Measurements from ENCODE around the gene IMMP2L. TPM values are rescaled to one million over a fixed set of nuclear protein-coding genes. Genes with fewer than 3 reads are reported as not detected.

The IMMP2L gene
- total RNA-seq, 2 donors from 2014 or later, result 10.5 to 17.4 TPM

GRCh38 chr7:111343017-111343416 lies 219.3 kb downstream of the IMMP2L start:
- ATAC-seq (no peak), DNase-seq (no peak)
- H3K27ac ChIP-seq, result no peak overlapping the region
- H3K4me1 ChIP-seq, result no peaks in the 10 kb centered on the region
- TF ChIP-seq POLR2A (IDR thresholded peaks at IDR 0.05) (no peak), CTCF (IDR thresholded peaks at IDR 0.05) (no peak)
- H3K36me3 ChIP-seq (replicated peaks in 1 of 2; ENCODE audit: insufficient read depth in 1 of 2, low read depth in 2 of 2), result no peaks in the 10 kb centered on the region
- intact Hi-C loops (cut with DNase I), result no loop called here
- no peaks in the 10 kb centered on the region for H3K9me3 ChIP-seq
- H3K4me3 ChIP-seq, result no peak overlapping the region
- no peaks in the 10 kb centered on the region for H3K27me3 ChIP-seq

- no peak overlapping the region for H3K4me3 ChIP-seq
- intact Hi-C loops (cut with DNase I), result no loop called here
- H3K27me3 ChIP-seq, result no peaks in the 10 kb centered on the region
- WGBS, 2 donors, result 38 to 57% methylated on average over 1 of the region's 1 CpG
- TF ChIP-seq CTCF (IDR thresholded peaks at IDR 0.05) (no peak), POLR2A (IDR thresholded peaks at IDR 0.05) (no peak)
- H3K27ac ChIP-seq, result no peak overlapping the region
- no peaks in the 10 kb centered on the region for H3K4me1 ChIP-seq
- H3K36me3 ChIP-seq (replicated peaks in 1 of 2; ENCODE audit: insufficient read depth in 1 of 2, low read depth in 2 of 2), result no peaks in the 10 kb centered on the region
- H3K9me3 ChIP-seq, result no peaks in the 10 kb centered on the region
- DNase-seq (no peak), ATAC-seq (no peak)
Measured at GRCh38 chr7:111339006-111339405, 223.3 kb downstream of the IMMP2L start.

GRCh38 chr7:111333010-111333409 lies 229.3 kb downstream of the IMMP2L start:
- TF ChIP-seq POLR2A (IDR thresholded peaks at IDR 0.05), result no peak
- TF ChIP-seq CTCF (IDR thresholded peaks at IDR 0.05), result no peak
- ATAC-seq (no peak), DNase-seq (no peak)
- no peak overlapping the region for H3K4me3 ChIP-seq
- intact Hi-C loops (cut with DNase I), result no loop called here
- H3K9me3 ChIP-seq, result no peaks in the 10 kb centered on the region
- 91 to 95% methylated on average over 1 of the region's 1 CpG for WGBS, 2 donors
- no peaks in the 10 kb centered on the region for H3K27me3 ChIP-seq
- H3K36me3 ChIP-seq (replicated peaks in 1 of 2; ENCODE audit: insufficient read depth in 1 of 2, low read depth in 2 of 2), result no peaks in the 10 kb centered on the region
- H3K27ac ChIP-seq, result no peak overlapping the region
- no peaks in the 10 kb centered on the region for H3K4me1 ChIP-seq

- no peak for TF ChIP-seq POLR2A (IDR thresholded peaks at IDR 0.05)
- no peak for TF ChIP-seq CTCF (IDR thresholded peaks at IDR 0.05)
- Histone ChIP-seq H3K27ac (no peak overlapping the region), H3K27me3 (no peaks in the 10 kb centered on the region), H3K36me3 (replicated peaks in 1 of 2; ENCODE audit: insufficient read depth in 1 of 2, low read depth in 2 of 2) (no peaks in the 10 kb centered on the region), H3K4me3 (no peak overlapping the region), H3K4me1 (no peaks in the 10 kb centered on the region), H3K9me3 (no peaks in the 10 kb centered on the region)
- 64 to 89% methylated on average over 1 of the region's 1 CpG for WGBS, 2 donors
- intact Hi-C loops (cut with DNase I), result no loop called here
- DNase-seq (no peak), ATAC-seq (no peak)
Measured at GRCh38 chr7:111330235-111330523, 232.1 kb downstream of the IMMP2L start.

GRCh38 chr7:111329367-111330234 lies 232.7 kb downstream of the IMMP2L start:
- H3K9me3 ChIP-seq, result no peaks in the 10 kb centered on the region
- 74% methylated on average over 5 of the region's 5 CpGs for WGBS, 2 donors
- no peaks in the 10 kb centered on the region for H3K4me1 ChIP-seq
- TF ChIP-seq CTCF (IDR thresholded peaks at IDR 0.05), result no peak
- no peak for TF ChIP-seq POLR2A (IDR thresholded peaks at IDR 0.05)
- DNase-seq, result no peak
- intact Hi-C loops (cut with DNase I), result no loop called here
- no peak overlapping the region for H3K27ac ChIP-seq
- ATAC-seq, result no peak
- H3K36me3 ChIP-seq (replicated peaks in 1 of 2; ENCODE audit: insufficient read depth in 1 of 2, low read depth in 2 of 2), result no peaks in the 10 kb centered on the region
- H3K27me3 ChIP-seq, result no peaks in the 10 kb centered on the region
- no peak overlapping the region for H3K4me3 ChIP-seq

Measured in body of pancreas (tissue), 4 donors.